Measurements from ENCODE around the gene PHF21B. TPM values are rescaled to one million over a fixed set of nuclear protein-coding genes. Genes with fewer than 3 reads are reported as not detected.
"Not testable (repeated sequence)": the region's sequence is repeated elsewhere in the genome, so short reads cannot be mapped to it uniquely, and the experiment has no call there.

PHF21B gene
- not detected in 2 replicates for total RNA-seq (2014; rRNA removed; shearing (Covaris generic); ENCODE audit: low replicate concordance)

DNA sequence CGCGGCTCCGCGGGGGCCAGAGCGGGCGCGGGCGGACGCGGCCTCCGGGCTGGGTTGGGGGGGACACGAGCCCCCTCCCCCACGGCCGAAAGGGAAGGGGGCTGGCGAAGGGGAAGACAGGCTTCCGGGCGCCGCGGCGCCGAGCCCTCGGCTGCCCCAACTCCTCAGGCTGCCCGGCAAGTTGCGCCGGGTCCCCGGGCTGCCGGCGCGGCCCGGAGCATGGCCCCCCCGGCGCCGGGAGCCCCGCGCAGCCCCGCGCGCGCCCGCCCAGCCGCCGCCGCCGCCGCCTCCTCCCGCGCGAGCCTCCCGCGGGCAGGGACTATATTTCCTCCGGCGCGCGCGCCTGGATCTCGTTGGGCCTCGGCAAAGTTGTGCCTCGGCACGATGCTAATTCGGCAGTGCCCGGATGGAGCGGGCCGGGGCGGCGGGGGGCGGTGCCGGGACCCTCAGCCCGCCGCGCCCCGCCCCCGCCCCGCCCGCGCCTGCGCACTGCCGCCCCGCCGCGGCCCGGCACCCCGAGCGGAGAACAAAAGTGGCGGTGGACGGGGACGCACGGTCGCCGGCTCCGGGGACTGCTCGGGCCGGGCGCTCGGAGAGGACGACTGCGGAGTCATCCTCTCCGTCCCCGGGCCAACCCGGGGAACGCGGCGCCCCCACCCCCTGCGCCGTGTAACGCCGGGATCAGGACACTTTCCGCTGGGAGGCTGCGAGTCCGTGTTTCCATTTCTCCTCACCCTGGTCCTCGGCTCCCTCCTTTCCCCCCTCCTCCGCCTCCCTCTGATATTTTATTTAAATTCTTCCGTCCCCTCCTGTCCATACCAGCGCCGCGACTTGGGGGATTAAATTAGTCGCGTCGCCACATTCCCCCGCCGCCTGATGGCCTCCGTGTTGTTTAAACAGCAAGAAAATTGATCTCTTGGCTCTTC lies at the start of gene PHF21B:
Gene PHF21B (minus strand): TSS at position 400 of the 926 bp plus-strand sequence. CDS start 456 bp downstream, outside the sequence.
- DNase-seq (ENCODE audit: low read depth): no peak
- in situ Hi-C loops (cut with HindIII; ENCODE audit: low pct_unique_long_range_greater_than_20kb, low sequenced_read_pairs): no loop called here

- in situ Hi-C loops (cut with HindIII; ENCODE audit: low pct_unique_long_range_greater_than_20kb, low sequenced_read_pairs): no loop called here
- DNase-seq (ENCODE audit: low read depth): no peak
These were observed 49.5 kb upstream of the PHF21B start for GRCh38 chr22:45059296-45059695.

GRCh38 chr22:45058622-45058912 lies 48.8 kb upstream of the PHF21B start:
- in situ Hi-C loops (cut with HindIII; ENCODE audit: low pct_unique_long_range_greater_than_20kb, low sequenced_read_pairs): no loop called here
- DNase-seq (ENCODE audit: low read depth): no peak

DNA sequence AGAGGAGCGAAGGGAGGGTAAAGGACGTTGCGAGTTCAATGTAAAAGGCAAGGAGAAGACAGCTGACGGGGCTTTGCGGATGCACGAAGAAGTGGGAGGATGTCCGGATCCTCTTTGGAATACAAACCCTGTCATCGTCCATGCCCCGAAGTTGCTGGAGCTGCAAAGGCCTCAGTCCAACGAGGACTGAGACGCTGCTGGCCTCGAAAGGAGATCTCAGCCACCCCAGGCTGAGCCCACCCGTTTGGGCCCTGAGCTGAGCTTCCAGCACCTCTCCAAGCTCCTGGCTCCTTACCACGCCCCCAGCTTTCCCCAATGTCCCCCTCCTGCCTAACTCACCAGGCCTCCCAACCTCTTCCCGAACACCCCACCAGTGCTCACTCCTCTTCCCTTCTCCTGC lies 46.1 kb upstream of the PHF21B start:
- no peak for DNase-seq (ENCODE audit: low read depth)
- in situ Hi-C loops (cut with HindIII; ENCODE audit: low pct_unique_long_range_greater_than_20kb, low sequenced_read_pairs): no loop called here

DNA sequence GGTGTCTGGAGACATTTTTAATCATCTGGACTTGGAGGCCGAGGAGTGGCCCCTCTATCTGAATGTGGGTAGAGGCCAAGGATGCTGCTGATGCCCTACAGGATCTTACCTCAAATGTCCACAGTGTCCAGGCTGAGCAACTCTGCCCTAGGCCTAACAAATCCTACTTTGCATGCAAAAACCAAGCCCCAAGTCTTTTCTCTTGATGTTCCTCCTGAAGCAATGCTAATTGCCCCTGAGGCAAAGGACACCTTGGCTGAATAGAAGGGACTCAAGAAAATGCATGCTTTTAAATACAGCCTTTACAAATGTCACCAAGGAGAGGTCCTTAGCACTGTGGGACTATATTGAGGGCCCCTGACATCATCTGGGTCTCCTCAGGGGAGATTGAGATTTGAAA lies 43.8 kb upstream of the PHF21B start:
- no peak for DNase-seq (ENCODE audit: low read depth)
- in situ Hi-C loops (cut with HindIII; ENCODE audit: low pct_unique_long_range_greater_than_20kb, low sequenced_read_pairs): no loop called here

DNA sequence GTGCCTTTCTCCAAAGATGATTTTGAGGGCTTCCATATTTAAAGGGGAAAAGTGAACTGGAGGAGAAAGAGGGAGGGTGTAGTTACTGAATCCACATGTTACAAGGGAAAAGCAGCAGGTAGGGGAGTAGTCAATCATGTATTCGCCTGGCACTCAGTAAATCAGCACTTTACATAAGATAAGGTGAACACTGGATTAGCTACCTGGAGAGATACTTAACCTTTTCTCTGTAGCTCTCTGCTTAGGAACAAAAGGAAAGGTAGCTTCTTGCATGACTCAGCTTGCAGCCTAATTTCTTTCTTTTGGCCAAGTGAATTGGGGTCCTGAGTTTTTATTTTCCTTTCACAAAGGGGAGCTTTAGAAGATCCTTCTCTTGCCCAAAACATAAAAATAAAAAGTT lies 43.3 kb upstream of the PHF21B start:
- DNase-seq (ENCODE audit: low read depth): no peak
- in situ Hi-C loops (cut with HindIII; ENCODE audit: low pct_unique_long_range_greater_than_20kb, low sequenced_read_pairs): no loop called here

GRCh38 chr22:45052665-45053064 lies 42.9 kb upstream of the PHF21B start:
- in situ Hi-C loops (cut with HindIII; ENCODE audit: low pct_unique_long_range_greater_than_20kb, low sequenced_read_pairs); DNase-seq (ENCODE audit: low read depth): not testable (repeated sequence)

- no peak for DNase-seq (ENCODE audit: low read depth)
- in situ Hi-C loops (cut with HindIII; ENCODE audit: low pct_unique_long_range_greater_than_20kb, low sequenced_read_pairs): no loop called here
These were observed 42.1 kb upstream of the PHF21B start for GRCh38 chr22:45051946-45052345.

DNA sequence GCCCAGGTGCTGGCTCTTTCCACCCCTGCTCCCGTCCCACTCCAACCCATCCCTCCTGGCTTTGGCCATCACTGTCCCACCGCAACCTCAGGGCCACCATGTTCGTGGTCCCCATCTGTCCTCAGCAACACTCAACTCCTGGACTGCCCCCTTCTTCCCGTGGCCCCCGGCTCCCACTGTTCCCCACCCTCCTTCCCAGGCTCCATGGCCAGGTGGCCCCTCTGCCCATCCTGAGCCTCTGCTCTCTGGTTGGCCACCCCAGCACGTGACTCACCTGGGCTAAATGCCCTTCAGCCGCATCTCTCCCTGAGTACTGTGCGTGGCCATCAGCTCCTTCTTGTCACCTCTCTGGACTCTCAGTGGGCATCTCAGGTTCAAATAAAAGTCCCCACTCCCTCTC lies 41.6 kb upstream of the PHF21B start:
- in situ Hi-C loops (cut with HindIII; ENCODE audit: low pct_unique_long_range_greater_than_20kb, low sequenced_read_pairs): no loop called here
- no peak for DNase-seq (ENCODE audit: low read depth)

DNA sequence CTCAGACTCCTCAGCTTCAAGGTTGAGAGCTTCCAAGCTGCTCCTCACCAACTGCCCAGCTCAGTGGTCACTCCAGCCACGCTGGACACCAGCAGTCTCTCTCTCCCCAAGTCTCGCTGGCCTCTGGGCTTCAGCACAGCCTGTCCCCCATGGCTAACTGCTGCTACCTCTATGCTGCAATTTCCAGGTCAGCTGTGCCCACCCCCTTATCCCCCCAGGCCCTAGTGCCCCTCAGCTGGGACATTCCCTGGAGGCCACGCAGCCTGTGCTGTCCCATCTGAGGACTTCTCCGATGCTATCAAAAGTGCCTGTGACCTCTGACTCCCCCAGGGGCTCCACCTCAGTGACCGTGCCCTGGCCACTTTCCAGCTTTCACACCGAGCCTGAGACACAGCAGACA lies 37.5 kb upstream of the PHF21B start:
- DNase-seq (ENCODE audit: low read depth): no peak
- in situ Hi-C loops (cut with HindIII; ENCODE audit: low pct_unique_long_range_greater_than_20kb, low sequenced_read_pairs): no loop called here

DNA sequence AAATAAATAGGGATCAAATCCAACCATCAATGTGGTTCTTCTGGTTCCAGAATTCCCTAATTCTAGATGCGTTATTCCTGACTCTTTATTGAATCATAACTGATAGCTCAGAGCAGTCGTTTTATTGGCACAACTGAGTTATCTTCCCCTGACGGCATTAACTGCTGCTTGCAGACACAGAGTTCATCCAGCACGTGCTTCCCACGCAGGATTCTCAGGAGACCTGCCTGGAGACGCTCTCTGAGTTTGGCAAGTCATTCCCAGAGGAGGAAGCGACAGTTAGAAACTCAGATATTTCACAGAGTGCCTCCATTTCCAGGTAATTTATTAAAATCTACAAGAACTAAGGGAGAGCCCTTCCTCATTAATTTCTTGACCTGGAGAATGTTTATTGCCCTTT lies 35.4 kb upstream of the PHF21B start:
- in situ Hi-C loops (cut with HindIII; ENCODE audit: low pct_unique_long_range_greater_than_20kb, low sequenced_read_pairs): no loop called here
- DNase-seq (ENCODE audit: low read depth): no peak

- no peak for DNase-seq (ENCODE audit: low read depth)
- in situ Hi-C loops (cut with HindIII; ENCODE audit: low pct_unique_long_range_greater_than_20kb, low sequenced_read_pairs): no loop called here
These were observed 32.5 kb upstream of the PHF21B start for GRCh38 chr22:45042263-45042662.

- DNase-seq (ENCODE audit: low read depth): no peak
- in situ Hi-C loops (cut with HindIII; ENCODE audit: low pct_unique_long_range_greater_than_20kb, low sequenced_read_pairs): no loop called here
These were observed 29.3 kb upstream of the PHF21B start for GRCh38 chr22:45039133-45039532.

DNA sequence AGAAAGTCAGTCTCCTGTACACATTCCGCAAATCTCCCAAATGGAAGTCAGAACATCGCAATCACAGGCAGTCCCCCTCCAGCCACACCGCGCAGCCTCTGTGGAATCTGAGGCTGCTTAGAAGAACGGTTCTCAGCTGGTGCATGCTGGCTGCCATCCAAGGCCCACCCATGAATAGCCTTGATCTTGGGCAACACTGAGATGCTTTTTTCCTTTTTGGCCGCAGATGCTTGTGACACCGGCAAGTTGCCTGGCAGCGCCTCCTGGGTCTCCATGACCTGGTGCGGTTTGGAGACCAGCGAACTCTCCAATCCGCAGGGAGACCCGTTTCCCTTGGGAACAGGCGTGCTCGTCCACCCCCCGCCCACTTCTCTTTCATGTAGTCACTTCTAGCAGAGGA lies 26.3 kb upstream of the PHF21B start:
- no peak for DNase-seq (ENCODE audit: low read depth)
- in situ Hi-C loops (cut with HindIII; ENCODE audit: low pct_unique_long_range_greater_than_20kb, low sequenced_read_pairs): no loop called here

GRCh38 chr22:45034821-45035220 lies 25.0 kb upstream of the PHF21B start:
- in situ Hi-C loops (cut with HindIII; ENCODE audit: low pct_unique_long_range_greater_than_20kb, low sequenced_read_pairs): no loop called here
- DNase-seq (ENCODE audit: low read depth): no peak

- in situ Hi-C loops (cut with HindIII; ENCODE audit: low pct_unique_long_range_greater_than_20kb, low sequenced_read_pairs): no loop called here
- DNase-seq (ENCODE audit: low read depth): no peak
These were observed 24.4 kb upstream of the PHF21B start for GRCh38 chr22:45034156-45034555.

- DNase-seq (ENCODE audit: low read depth): no peak
- in situ Hi-C loops (cut with HindIII; ENCODE audit: low pct_unique_long_range_greater_than_20kb, low sequenced_read_pairs): no loop called here
These were observed 23.3 kb upstream of the PHF21B start for GRCh38 chr22:45033136-45033535.

DNA sequence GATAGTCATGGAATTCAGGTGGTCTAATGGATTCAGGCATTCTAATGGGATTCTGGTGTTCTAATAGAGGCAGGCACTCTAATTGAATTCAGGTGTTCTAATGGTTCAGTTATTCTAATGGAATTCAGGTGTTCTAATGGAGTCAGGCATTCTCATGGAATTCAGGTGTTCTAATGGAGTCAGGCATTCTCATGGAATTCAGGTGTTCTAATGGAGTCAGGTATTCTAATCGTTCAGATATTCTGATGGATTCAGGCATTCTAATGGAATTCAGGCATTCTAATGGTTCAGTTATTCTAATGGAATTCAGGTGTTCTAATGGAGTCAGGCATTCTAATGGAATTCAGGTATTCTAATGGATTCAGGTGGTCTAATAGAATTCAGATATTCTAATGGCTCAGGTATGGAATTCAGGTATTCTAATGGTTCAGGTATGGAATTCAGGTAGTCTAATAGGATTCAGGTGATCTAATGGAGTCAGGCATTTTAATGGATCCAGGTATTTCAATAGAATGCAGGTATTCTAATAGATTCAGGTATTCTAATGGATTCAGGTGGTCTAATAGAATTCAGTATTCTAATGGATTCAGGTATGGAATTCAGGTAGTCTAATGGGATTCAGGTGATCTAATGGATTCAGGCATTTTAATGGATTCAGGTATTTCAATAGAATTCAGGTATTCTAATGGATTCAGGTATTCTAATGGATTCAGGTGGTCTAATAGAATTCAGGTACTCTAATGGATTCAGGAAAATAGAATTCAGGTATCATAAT lies 22.0 kb upstream of the PHF21B start:
- DNase-seq (ENCODE audit: low read depth): no peak
- in situ Hi-C loops (cut with HindIII; ENCODE audit: low pct_unique_long_range_greater_than_20kb, low sequenced_read_pairs): no loop called here

GRCh38 chr22:45029501-45029900 lies 19.7 kb upstream of the PHF21B start:
- no peak for DNase-seq (ENCODE audit: low read depth)
- in situ Hi-C loops (cut with HindIII; ENCODE audit: low pct_unique_long_range_greater_than_20kb, low sequenced_read_pairs): no loop called here
